HG02759 (cell line): Measurements from ENCODE around the gene FHIT.
"Not testable (repeated sequence)": the region's sequence is repeated elsewhere in the genome, so short reads cannot be mapped to it uniquely, and the experiment has no call there.

Experiments used
- ATAC-seq: cut with Tn5 transposase; IDR thresholded peaks from one replicate; pipeline ENCODE4 v1.9.1; 2021; ENCODE audit warnings: mild to moderate bottlenecking, moderate library complexity; ENCODE audit not compliant: unreplicated experiment

The FHIT gene

DNA sequence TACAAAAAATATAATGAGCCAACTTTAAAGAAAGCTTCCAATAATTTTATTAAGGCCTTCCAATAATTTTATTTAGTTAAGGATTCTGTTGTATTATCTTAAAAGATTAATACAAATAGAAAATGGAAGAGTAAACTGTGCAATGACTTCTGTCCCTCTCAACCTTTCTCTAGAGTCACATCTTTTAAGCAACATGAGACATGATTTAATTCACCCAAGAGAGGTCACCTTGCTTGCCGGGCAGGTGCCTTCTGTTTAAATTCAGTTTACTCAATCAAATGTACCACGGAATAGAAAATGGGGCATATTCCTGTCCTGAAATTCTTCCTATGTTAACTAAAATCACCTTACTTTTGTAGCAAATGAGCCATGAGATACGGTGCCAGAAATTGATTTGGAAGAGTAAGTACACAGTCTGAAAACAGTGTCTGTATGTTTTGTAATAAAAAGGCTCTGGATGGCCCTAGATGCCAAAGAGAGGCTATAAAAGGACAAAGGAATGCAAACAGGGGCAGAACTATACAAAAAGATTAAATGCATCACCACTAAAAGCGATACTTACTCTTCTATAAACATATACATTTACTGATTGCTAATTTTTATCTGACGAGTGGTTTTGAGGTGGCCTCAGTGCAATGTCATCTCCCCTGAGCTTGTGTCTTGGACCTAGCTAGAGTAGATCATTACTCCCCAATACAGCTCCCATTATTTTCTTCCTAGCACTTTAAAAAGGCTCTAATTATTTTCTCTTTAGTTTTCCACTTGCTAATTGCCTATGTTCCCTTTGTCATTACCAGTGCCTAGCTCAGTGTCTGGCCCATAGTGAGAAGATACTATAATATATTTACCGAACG lies 134.0 kb downstream of the FHIT start:
- ATAC-seq: no peak

DNA sequence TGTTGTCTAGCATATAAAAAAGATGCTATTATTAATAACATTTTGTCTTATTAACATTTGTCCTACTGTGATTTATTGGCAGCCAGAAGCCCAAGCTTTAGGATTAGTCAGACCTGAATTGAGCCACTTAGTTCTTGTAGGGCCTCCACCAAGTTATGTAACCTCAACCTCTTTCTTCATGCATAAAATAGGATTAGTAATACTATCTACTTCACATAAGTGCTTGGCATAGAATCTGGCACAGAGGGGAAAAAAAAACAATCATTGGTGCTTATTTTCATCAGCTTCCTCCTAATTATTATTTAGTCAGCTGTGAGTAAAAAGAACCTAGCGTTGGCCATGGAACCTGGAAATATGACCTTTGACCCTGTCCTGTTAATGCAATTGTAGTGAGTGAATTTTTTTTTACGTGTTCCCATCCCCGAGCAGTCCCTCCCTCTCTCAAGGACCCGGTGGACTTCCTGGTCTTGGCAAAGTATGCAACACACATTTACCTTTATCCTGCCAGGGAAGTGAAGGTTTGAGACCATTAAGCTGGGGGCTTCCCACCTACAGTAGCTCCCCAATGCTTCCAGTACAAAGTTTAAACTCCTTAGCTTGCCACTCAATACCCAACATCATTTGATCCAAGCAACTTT lies 136.8 kb downstream of the FHIT start:
- no peak for ATAC-seq

DNA sequence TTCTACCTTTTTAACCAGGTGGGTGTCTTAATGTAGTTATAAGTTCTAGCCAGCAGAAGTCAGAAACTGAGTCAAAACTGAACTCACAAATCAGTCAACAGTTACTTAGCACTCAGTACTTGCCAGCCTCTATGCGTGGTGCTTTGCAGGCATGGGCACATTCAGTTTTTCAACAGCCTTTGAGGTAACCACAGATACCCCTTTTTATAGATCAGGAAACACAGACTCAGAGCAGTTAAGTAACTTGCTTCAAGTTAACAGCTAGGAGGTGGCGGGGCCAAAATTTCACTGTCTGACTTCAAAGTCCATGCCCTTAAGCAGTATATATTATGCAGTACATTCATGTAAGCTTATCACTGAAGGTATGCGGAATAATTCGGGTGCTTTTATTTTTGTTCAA lies 139.4 kb downstream of the FHIT start:
- peak; percentile 73 for ATAC-seq

DNA sequence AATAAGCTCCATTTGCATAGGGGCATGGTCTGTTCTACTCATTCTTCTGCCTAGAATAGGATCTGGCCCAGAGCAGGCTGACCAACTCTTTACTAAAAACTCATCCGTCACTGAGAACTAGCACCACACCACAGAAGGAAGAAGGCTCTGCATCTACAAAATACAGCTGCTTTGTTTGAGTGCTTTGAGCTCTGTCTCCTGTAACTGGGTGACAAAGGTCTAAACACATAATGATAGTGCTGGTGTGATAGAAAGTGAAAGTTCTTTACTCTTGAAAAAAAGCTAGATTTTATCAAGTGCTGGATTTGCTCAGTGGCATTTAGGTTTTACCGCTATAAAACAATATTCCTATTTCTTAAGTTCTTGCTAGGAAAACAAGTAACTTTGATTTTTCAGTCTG lies 140.7 kb downstream of the FHIT start:
- ATAC-seq: peak; percentile 63

DNA sequence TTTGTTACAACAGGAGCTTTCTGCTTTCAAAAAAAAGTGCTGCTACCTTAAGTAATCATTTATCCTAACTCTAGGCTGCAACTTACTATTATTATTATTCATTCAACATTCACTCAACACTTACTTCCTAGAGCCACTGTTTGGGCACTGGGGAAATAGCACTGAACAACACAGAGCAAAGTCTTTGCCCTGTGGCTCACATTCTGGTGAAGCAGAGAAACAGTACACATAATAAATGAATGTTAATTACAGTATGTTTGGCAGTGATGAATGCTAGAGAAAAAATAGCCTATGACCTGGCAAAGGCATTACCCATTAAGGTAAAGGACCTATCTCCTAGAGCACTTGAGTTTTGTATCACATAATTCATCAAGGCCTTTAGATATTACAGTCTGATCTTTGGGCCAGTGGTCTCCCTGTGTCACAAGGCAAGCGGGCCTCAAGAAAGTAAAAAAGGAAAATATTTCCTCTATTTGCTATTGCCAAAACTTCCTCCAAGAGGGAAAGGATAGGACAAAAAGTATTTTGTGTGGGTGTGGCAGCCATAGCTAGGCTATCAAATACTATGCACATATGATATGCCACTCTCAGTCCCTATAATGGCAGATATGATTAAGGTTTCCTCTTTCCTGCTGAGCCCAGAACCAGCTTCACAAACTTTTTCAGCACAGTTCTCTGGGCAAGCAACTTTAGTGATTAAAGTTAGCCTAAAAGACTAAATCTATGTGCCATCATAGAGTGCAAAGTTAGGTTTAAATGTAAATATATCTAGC lies 142.8 kb downstream of the FHIT start:
- no peak for ATAC-seq

DNA sequence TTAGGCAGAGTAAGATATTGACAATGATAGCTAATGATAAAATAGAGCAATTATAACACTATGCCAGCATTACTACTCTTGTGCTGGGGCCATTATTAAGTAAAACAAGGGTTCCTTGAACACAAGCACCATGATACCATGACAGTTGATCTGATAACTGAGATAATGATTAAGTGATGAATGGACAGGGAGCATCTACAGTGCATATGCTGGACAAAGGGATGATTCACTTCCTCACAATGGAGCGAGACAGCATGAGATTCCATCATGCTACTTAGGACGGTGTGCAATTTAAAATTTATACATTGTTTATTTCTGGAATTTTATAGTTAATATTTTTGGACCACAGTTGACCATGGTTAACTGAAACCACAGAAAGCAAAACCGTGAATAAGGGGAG lies 156.6 kb downstream of the FHIT start:
- ATAC-seq: no peak

DNA sequence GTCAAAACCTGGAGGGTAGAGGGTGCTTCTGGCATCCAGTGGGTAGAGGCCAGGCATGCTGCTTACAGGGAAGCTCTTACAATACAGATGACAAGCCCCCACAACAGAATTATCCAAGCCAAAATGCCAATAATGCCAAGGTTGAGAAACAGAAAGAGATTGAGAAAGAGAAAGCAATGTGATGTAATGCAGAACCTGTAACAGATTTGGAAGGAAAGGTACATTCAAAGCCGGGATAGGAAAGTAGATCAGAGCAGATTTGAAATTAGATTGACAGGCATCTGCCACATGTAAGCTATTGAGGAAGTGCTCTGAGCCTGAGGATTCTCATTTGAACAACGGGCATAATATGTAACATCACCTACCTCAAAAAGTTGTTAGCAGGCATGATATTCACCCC lies 157.9 kb downstream of the FHIT start:
- ATAC-seq: no peak

DNA sequence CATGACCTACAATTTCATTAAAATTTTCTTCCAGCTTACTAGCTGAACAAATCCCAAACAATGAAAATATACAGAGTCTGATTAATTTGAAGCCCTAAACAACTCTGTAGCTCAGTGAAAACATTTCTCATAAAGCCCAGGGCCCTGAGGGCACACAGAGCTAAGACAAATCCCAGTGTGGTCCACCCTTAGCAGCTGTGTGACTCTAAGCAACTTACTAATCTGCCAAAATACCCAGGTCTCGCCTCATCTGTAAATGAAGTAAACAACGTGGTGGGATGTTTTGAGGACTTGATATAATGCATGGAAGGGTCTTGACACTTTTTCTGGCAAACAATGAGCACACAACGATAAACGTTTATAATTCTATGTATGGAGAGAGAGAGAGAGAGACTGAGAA lies 158.4 kb downstream of the FHIT start:
- no peak for ATAC-seq

DNA sequence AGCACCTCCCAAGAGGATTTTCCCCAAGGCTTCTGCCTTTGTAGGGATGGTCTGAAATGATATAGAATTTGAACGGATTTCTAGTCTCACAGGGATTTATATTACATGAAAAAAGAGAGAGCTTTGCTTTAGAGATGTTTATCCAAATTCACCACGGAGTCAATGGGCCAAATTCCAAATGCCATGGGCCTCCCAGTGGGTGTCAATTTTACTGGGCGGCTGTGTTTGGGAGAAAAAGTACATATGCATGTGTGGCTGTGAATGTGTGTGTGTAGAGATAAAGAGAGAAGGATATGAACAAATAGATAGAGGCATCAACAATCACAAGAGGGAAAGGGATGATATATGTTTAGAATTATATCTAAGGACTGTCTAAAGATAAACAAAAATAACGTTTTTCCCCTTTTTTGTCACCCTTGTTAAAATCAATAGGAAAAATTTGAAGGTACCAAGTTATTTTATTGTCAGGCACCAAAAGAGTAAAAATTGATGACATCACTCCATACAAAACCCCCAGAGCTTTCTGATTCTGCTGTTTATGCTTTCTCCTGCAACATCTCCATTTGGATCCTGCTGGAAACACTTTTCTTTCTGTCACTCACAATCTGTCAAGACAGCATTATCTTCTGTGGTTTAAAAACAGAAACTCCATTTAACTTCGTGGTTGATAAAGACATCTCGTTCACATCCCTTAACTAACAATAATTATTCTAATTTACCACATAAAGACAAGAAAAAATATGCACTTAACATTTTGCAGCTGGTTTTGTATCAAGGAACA lies 160.7 kb downstream of the FHIT start:
- no peak for ATAC-seq

DNA sequence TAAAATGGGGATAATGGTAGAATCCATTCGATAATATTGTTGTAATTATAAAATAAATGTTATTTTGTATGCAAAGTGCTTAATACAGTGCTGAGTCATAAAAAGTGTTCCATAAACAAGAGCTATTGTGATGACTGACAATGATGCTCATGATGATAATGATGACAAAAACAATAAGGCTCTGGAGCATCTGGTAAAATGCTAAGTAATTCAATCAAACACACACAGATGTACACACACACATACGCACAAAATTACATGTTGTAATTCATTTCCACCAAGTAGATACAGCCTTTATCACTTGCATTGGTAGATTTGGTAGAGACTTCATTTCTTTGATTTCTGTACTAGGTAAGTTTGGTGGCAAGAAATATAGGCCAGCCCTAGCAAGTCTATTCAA lies 163.8 kb downstream of the FHIT start:
- ATAC-seq: no peak

DNA sequence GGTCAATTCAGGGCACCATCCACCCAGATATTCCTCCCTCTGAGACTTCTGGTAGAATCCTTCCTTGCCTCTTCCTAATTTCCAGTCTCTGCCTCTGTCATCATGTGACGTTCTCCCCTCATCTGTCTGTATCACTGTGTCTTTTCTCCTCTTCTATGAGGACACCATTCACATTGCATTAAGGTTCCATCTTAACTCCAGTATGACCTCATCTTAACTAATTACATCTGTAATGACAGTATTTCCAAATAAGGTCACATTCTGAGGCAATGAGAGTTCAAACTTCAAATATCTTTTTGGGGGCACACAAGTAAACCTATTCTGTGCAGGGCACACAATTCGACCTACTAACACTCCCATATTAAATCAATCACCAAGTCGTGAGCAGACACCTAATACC lies 169.7 kb downstream of the FHIT start:
- ATAC-seq: no peak

DNA sequence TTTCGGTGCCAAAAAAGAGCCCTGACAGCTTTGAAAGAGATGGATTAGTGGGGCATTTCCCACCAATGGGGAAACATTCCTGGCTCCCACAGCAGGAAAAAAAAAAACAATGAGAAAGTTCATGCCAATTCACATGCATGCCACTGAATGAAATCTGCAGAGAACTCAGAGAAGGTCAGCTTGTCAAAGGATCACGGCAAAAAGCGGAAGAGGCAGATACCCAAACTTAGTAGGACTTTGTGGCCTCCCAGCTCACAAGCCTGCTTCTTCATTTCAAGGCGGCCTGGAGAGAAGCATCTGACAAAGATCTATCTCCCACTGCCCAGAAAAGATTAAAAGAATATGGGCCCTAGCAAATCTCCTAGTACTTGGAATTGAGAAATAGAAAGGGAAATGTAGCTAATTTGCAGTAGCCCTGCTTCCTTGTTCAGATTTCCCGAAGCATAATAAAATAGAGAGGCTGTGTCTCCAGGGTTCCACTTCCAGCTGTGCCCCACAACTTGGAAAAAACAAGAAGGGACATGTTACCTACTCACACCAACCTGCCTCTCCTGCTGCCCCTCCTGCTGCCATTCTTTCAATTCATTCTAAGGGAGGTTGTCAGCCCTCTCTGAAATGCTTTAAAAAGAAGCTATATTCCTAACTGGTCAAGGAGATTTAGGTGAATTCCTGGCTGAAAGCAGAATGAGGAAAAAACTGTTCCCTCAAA lies 170.4 kb downstream of the FHIT start:
- no peak for ATAC-seq

DNA sequence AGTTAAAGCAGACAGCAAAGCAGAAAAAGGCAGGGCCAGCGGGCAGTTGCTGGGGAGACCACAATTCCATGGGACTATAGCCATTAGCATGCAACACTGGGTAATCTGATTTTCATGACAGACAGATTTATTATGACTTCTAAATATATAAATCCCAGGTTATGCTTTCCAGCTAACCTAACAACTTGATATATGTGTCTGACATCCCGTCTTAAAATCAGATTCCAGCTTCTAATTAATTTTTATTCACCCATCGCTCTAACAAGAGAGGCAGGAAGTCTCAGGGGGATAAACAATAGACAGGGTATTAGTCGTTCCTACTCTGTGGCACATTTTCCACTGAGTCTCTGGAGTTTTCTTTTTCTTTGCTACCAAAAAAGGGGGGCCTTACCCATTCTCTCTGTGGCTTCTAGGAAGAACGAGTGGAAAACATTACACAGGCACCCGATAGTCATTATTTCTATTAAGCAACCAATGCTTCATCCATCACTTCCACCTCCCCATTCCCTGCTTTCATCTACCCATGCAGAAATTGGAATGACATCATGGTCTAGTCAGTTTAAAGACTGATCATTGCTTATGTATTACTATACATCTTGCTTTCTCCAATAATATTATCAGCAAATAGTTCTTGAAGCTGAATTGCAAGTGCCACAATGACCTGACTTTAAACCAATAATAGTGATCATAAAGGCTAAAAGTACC lies 173.1 kb downstream of the FHIT start:
- no peak for ATAC-seq

DNA sequence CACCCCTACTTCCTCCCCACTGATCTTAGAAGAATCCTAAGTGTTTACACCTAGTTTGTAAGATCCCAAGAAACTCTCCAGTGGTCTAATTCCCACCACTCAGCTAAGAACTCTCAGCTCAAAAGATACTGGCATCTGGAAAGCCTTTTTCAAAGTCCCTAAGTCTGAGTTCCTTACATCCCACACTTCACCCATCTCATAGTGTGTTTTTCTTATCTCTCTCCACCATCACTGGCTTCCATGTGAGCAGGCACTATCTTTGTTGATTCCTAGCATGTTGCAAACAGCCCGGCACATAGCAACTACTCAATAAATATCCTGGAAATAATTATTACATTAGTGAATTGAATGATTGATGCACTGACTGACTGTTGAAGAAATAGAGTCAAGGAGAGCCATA lies 173.7 kb downstream of the FHIT start:
- no peak for ATAC-seq

DNA sequence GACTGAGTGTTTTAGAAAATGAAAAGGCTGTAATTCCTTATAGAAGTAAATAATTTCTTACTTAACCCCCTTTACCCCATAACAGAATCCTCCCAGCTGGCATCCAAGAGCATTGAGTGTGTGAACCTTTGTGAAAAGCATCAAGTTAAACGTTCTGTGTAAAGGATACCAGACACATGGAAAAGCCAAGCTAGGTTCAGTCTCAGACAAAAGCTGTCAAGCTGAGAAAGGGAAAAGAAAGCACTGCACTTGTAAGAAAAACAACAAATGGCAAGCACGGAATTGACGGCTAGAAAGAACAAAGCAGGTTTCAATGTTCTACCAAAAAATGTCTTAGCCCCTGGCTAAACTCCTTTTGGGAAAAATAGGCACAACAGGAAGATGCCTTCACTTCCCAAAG lies 176.5 kb downstream of the FHIT start:
- ATAC-seq: no peak

DNA sequence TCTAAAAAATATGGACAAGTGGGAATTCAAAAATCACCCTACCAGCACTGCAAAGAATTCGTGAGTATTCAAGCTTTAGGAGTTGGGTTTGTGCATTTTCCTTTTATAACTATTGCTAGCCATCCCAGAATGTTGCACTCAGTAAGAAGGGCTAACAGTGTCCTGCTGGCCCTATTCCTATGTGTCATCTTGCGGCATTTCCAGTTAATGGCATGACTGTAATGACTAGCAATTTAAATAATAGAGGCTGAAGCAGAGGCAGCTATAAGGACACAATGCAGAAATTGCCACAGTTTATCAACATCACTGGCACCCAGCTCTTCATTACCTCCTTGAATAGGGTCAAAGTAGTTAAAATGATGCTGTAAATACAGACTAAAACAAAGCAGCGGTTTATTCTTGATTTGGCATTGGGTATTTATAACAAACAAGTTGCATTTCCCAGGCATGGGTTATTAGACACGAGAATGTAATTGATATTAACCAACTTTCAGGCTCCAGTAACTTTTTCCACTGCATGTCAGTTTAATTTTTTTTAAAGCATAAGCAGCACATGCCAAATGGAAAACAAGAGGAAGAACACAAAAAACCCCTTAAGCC lies 177.6 kb downstream of the FHIT start:
- ATAC-seq: no peak

DNA sequence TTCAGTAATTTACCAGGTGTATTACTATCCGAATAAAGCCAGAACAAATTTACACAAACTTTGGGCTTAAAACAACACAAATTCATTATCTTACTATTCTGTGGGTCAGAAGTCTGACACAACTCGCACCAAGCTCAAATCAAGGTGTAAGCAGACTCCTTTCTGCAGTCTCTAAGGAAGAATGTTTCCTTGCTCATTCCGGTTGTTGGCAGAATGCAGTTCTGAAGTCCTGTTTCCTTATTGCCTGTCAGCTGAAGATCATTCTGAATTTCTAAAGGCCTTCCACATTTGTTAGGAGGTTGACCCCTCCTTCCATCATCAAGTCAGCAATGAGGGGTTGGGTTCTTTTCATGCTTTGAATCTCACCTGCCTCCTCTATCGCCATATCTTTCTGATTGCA lies 183.2 kb downstream of the FHIT start:
- no peak for ATAC-seq

DNA sequence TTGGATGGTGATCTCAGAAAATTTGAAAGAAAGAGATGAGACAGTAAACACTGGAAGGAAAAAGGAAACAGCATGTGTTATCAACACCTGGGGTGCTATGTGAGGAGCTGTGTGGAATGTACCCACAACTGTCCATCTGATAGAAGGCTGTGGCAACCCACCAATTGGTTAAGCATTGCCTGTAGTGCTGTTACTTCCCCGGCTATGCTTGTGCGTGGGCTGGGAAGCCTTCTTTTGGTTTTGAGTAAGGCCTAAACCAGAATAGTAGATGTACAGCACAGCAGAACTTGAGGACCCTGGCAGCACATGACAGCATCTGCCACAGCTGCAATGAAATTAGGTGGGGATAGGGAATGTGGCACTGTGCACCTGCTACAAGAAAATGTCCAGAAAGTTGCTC lies 184.5 kb downstream of the FHIT start:
- peak; percentile 74 for ATAC-seq

DNA sequence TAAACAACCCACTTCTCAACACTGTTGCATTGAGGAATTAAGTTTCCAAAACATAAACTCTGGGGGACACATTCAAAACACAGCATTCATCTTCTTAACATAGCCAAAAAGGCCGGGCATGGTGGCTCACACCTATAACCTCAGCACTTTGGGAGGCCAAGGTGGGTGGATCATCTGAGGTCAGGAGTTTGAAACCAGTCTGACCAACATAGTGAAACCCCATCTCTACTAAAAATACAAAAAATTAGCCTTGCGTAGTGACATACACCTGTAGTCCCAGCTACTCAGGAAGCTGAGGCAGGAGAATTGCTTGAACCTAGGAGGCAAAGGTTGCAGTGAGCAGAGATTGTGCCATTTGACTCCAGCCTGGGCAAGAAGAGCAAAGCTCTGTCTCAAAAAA lies 185.0 kb downstream of the FHIT start:
- ATAC-seq: not testable (repeated sequence)
